NCI-H1694 treated with DMSO at 0.1 percent for 48 hours (cell line): Measurements from ENCODE around the gene RWDD4.
A peak's percentile ranks its signal among the peaks of the same experiment; 100 is the strongest.
"Not testable (repeated sequence)": the region's sequence is repeated elsewhere in the genome, so short reads cannot be mapped to it uniquely, and the experiment has no call there.

Source experiments
- DNase-seq: peaks from one replicate; lab custom pipeline; 2025; lab: John Stamatoyannopoulos, UW

RWDD4 gene

GRCh38 chr4:183635741-183636140 is 23.2 kb downstream of the RWDD4 start:
- DNase-seq, result peak; percentile 55

- DNase-seq, result peak; percentile 55
Observed at GRCh38 chr4:183635321-183635720, 23.7 kb downstream of the RWDD4 start.

- no peak for DNase-seq
Observed at GRCh38 chr4:183633476-183634400, 25.2 kb downstream of the RWDD4 start.

GRCh38 chr4:183632689-183633088 is 26.3 kb downstream of the RWDD4 start:
- no peak for DNase-seq

- DNase-seq, result no peak
Observed at GRCh38 chr4:183631577-183632198, 27.3 kb downstream of the RWDD4 start.

- peak; percentile 92 for DNase-seq
Observed at GRCh38 chr4:183627979-183628588, 30.9 kb downstream of the RWDD4 start.

GRCh38 chr4:183627286-183627685 is 31.7 kb downstream of the RWDD4 start:
- DNase-seq, result not testable (repeated sequence)

- DNase-seq, result no peak
Observed at GRCh38 chr4:183626168-183626567, 32.8 kb downstream of the RWDD4 start.

- DNase-seq, result no peak
Observed at GRCh38 chr4:183624548-183624947, 34.4 kb downstream of the RWDD4 start.

- no peak for DNase-seq
Observed at GRCh38 chr4:183621875-183622274, 37.1 kb downstream of the RWDD4 start.

- DNase-seq, result no peak
Observed at GRCh38 chr4:183620421-183620820, 38.6 kb downstream of the RWDD4 start.

- DNase-seq, result no peak
Observed at GRCh38 chr4:183618681-183619080, 40.3 kb downstream of the RWDD4 start.

- no peak for DNase-seq
Observed at GRCh38 chr4:183617075-183617474, 41.9 kb downstream of the RWDD4 start.

GRCh38 chr4:183612329-183613250 is 46.4 kb downstream of the RWDD4 start:
- DNase-seq, result no peak

GRCh38 chr4:183611210-183611830 is 47.7 kb downstream of the RWDD4 start:
- DNase-seq, result no peak

- DNase-seq, result no peak
Observed at GRCh38 chr4:183610613-183611012, 48.4 kb downstream of the RWDD4 start.

GRCh38 chr4:183610033-183610432 is 49.0 kb downstream of the RWDD4 start:
- DNase-seq, result no peak

- no peak for DNase-seq
Observed at GRCh38 chr4:183609151-183609550, 49.8 kb downstream of the RWDD4 start.

GRCh38 chr4:183607894-183608293 is 51.1 kb downstream of the RWDD4 start:
- no peak for DNase-seq

GRCh38 chr4:183602557-183603027 is 56.4 kb downstream of the RWDD4 start:
- no peak for DNase-seq

GRCh38 chr4:183601381-183601780 is 57.6 kb downstream of the RWDD4 start:
- peak; percentile 82 for DNase-seq
